SK-MEL-5 (cell line): Measurements from ENCODE around the gene ARV1. TPM values are rescaled to one million over a fixed set of nuclear protein-coding genes. Genes with fewer than 3 reads are reported as not detected.

ENCODE experiments used
- DNase-seq: peaks from one replicate; pipeline ENCODE4 v3.0.0-alpha.2; 2016; ENCODE audit warnings: low read depth, low spot score
- in situ Hi-C: cut with HindIII; loops from 2 replicates; pipeline ENCODE4 v1.10.0; 2016; ENCODE audit warnings: low sequenced_read_pairs, high pct_unique_total_duplicates, low pct_unique_long_range_greater_than_20kb
- total RNA-seq: library from RNA; depleted of rRNA; stranded (reverse); fragments of >200 nt; shearing (Covaris generic); gene quantifications from 2 replicates; pipeline ENCODE4 v1.2.3, GENCODE V29; 2014; rRNA removed

The ARV1 gene
- total RNA-seq, 1 experiment from 2014 or later, result 42.4 TPM

DNA sequence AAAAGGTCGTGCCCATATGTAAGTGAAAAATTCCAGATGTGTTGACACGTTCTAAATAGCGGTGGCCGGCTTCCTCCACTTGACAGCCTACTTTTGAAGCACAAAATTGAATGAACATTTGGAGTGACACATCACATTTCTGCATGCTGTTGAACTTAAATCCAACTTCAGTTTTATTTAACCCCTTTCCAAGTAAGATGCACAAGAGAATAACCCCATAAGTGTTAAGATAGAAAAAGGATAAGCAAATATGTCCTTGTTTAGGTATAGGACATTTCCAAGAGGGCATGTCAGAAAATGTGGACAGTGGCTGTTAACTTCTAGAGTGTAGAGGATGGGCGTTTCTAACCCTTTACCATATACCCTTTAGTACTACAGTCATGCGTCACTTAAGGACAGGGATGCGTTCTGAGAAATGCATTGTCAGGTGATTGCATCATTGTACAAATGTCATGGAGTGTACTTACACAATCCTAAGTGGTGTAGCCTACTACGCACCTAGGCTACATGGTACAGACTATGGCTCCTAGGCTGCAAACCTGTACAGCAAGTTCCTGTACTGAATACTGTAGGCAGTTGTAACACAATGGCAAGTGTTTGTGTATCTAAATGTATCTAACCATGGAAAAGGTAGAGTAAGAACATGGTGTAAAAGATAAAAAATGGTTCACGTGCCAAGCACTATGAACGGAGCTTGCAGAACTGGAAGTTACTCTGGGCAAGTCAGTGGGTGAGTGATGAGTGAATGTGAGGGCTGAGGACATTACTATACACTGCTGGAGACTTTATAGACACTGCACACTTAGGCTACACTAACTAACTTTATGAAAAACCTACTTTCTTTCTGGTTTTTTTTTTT, 70.5 kb downstream of the ARV1 start:
- in situ Hi-C loops, result no loop called here
- no peak for DNase-seq

Other genes starting within 250 kb of the ARV1 start
- gene CAPN9, start 231.7 kb upstream of the ARV1 start, total RNA-seq, result not detected in 2 replicates
- gene C1orf198, start 110.6 kb upstream of the ARV1 start, total RNA-seq, result 23.9 and 24.3 TPM in 2 replicates
- 7.8 and 10.0 TPM in 2 replicates for gene TTC13, start 233 bp upstream of the ARV1 start, total RNA-seq
- gene FAM89A, start 61.2 kb downstream of the ARV1 start, total RNA-seq, result 30.7 and 38.7 TPM in 2 replicates
- 0.03 TPM in 1 of 2 replicates, not detected in the other for gene TRIM67, start 183.0 kb downstream of the ARV1 start, total RNA-seq